Subcutaneous adipose tissue (tissue), 4 donors: ENCODE measurements around the gene SLC25A52. TPM values are rescaled to one million over a fixed set of nuclear protein-coding genes. Genes with fewer than 3 reads are reported as not detected.

Experiments used
- total RNA-seq, 4 donors: library from RNA; depleted of rRNA; stranded (reverse); fragments of >200 nt; gene quantifications; one replicate each; pipeline ENCODE4 v1.1.0, GENCODE V29; 2016
- TF ChIP-seq, protein P1 (sequence below): fragments of 450-650 bp; IDR thresholded peaks from one replicate; pipeline ENCODE4 v1.5.1; 2016; ENCODE audit warnings: low read depth, mild to moderate bottlenecking, control low read depth, antibody characterized with exemption, moderate library complexity

The SLC25A52 gene, protein sequence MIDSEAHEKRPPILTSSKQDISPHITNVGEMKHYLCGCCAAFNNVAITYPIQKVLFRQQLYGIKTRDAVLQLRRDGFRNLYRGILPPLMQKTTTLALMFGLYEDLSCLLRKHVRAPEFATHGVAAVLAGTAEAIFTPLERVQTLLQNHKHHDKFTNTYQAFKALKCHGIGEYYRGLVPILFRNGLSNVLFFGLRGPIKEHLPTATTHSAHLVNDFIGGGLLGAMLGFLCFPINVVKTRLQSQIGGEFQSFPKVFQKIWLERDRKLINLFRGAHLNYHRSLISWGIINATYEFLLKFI
- total RNA-seq: under 1 TPM in 1 of 4 donors, not detected in 3; 0.44 TPM

DNA sequence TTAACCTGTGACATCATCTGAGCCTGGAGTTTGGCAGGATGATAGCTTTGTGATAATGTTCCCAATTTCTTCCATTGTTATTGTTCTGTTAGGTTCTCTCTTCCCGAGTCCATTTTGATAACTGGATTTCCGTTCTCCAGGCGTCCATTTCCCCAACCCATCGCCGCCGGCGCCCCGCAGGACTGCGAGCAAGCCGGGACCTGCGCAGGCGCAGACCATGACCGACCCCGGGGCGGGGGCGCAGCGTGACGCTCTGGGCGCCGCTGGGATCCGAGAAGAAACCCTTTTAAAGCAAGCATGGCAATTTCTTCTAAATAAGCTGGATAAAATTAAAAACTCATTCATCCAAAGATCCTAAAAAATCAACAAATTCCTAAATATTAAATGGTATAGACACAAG is at the start of gene SLC25A52:
Gene SLC25A52 (minus strand): TSS at position 186 of the 400 bp plus-strand sequence. CDS start 219 bp downstream, outside the sequence.
- TF ChIP-seq, protein P1, sequence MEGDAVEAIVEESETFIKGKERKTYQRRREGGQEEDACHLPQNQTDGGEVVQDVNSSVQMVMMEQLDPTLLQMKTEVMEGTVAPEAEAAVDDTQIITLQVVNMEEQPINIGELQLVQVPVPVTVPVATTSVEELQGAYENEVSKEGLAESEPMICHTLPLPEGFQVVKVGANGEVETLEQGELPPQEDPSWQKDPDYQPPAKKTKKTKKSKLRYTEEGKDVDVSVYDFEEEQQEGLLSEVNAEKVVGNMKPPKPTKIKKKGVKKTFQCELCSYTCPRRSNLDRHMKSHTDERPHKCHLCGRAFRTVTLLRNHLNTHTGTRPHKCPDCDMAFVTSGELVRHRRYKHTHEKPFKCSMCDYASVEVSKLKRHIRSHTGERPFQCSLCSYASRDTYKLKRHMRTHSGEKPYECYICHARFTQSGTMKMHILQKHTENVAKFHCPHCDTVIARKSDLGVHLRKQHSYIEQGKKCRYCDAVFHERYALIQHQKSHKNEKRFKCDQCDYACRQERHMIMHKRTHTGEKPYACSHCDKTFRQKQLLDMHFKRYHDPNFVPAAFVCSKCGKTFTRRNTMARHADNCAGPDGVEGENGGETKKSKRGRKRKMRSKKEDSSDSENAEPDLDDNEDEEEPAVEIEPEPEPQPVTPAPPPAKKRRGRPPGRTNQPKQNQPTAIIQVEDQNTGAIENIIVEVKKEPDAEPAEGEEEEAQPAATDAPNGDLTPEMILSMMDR: no peak

DNA sequence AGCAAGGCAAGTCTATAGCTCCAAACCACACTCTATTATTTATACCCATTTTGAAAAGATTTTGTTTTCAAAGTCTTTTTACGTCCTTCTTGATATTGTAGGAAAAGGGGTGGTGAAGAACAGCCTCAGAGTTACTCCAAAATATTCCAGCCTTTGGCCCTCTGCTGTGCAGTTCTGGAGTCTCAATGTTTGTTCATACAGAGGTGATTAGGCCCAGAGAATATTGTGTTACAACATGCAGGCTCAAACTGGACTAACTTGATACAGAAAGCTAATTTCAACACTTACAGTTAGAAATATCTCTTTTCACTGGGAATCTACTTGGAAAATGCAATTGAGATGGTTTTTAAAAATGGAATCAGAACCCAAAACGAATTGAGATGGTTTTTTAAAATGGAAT is 40.4 kb upstream of the SLC25A52 start:
- TF ChIP-seq, protein P1: no peak

DNA sequence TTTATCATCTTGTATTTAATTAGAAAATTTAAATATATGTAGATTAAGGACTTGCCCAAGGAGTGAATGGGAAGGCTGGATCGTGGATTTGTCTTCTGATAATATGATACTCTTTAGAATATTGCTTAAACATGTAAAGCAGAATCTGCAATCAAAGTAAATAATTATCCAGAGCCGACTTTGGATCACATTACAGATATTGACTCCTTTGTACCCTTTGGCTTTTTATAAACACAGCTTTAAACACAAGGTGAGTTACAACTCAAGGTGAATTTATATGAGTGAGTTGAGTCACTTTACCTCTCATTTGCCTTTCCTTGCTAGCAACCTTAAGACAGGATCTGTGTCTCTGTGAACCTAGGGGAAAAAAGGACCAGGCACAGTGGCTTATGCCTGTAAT is 37.7 kb upstream of the SLC25A52 start:
- TF ChIP-seq, protein P1: no peak

DNA sequence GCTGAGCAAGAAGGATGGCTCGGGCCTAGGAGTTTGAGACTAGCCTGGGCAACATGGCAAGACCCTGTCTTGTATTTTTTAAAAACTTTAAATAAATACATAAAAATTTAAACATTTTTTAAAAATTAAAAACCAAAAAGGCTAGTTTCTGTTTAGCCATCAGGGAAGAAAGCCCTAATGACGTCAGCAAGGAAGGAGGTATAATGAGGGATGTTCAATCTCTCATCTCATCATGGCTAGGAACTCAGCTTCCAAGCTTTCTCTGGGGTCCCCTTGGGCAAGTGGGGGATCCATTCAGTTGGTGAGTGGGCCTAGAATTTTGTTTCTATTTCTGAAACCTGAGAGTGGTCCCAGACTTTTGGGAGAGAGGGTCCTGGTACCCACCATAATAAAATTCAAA is 35.1 kb upstream of the SLC25A52 start:
- TF ChIP-seq, protein P1: no peak

DNA sequence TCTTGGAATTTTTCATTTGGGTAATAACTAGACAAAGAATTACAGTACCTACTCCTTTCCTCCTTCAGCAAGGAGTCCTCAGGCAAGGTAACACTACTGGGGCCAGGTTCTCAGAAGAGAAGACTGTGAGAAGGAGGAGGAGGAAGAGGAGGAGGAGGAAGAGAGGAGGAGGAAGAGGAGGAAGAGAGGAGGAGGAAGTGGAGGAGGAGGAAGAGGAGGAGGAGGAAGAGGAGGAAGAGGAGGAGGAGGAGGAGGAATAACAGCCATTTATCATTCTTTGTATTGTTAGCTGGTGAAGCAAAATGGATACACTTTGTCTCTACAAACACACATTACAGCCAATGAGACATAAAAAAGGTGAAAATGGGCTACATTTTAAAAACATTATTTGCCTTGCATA is 32.9 kb upstream of the SLC25A52 start:
- TF ChIP-seq, protein P1: no peak

DNA sequence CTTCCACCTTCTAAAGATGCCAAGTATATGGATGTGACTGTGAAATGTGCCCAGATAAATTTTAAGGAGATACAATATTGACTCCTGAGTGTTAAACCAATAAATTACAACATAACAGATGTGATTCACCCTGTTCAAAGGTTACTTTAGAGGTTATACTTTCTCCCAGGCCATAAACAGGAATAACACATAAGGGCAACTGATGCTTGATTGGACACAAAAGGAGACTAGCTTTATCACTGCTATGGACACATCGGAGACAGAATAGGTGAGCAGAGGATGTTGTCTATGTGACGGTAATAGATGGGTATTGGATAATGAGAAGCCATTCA is 31.9 kb upstream of the SLC25A52 start:
- TF ChIP-seq, protein P1: no peak

DNA sequence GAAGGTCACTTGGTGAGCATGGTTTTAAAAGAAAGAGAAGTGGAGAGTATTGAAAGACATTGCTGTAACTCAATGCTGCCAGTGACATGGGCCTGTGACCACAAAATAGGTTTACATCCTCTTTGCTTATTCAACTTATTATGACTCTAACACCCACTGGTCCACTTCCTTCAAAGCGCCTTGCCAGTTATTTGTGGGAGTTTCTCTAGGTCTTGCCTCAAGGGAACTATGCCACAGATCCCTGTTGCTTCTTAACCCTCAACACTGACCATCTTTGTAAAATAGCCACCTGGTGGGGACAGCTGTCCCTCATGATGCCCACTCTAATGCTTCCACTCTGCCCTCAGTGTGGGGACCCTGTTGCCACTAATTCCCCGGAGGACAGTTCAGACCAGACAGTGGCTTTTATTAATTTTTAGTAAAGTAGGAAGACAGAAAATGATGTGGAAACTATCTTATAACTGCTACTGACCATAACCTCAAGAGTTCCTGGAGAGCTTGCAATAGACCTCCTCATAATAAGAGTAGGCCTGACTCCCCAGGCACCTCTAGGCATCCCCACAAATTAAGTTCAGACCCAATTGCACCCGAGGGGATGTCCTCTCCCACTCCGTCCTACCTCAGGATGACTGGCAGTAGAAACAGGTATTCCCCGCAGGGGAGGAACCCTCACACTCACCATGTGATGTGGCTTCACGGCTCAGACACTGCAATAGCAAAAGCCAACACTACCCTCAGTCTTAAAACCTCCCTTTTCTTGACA is 31.3 kb upstream of the SLC25A52 start:
- TF ChIP-seq, protein P1: no peak
